GM12864 (cell line): ENCODE results near the gene TP53I13.

ENCODE experiments used
- DNase-seq: peaks from one replicate; pipeline ENCODE4 v3.0.0-alpha.2; 2011; ENCODE audit warnings: low read depth
- H3K4me3 ChIP-seq: 2 replicates; pipeline ENCODE4 v1.5.1; 2011; ENCODE audit warnings: mild to moderate bottlenecking, low read depth, low read length, control low read depth
- TF ChIP-seq, protein P1 (sequence below): IDR thresholded peaks from 2 replicates; pipeline ENCODE4 v1.5.1; 2011; ENCODE audit warnings: low read depth, mild to moderate bottlenecking, moderate library complexity, low read length, control low read depth, inconsistent platforms; ENCODE audit errors: missing control alignments

The TP53I13 gene

DNA sequence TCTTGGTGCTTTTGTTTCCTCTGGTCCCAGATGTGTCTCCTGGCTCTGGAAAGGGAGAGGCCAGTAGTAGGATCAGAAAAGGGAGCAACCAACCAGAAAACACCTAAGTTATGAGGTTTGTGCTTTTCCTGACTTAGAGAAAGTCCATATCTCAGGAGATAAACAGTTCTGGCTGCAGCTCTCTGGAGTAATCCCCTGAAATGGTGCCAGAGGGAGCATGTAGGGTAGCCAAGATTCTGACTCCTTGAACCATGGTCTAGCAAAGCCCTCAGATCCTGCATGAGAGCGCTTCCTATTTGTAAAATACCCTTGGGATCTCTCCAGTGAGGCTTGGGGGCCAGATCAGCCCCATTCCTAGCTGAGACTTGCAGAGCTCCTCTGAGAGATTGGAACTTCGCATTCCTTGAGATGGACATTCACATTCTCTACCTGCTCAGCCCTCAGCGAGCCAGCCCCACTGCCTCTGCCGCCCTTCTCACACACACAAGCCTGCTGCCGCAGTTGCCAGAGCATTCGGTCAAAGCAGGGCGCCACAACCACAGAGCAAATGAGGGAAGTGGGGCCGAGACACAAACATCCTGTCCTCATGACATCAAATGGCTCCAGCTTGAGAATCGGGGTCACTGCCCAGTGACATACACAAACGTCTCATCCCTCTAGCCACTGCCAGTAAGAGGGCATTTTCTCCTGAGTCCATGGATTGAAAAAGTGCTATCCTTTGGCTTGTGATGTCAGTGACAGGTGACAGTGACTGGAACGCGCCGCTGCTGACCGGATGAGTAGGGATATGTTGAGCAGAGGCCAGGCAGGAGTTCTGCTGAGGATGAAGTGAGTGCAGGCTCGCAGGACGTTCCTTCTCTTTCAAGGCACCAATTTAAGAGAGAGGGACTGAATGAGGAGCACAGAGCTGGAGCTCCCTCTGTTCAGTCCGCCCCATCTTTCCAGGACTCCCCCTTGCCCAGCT lies 6.7 kb upstream of the TP53I13 start:
- DNase-seq, result no peak
- TF ChIP-seq, protein P1, sequence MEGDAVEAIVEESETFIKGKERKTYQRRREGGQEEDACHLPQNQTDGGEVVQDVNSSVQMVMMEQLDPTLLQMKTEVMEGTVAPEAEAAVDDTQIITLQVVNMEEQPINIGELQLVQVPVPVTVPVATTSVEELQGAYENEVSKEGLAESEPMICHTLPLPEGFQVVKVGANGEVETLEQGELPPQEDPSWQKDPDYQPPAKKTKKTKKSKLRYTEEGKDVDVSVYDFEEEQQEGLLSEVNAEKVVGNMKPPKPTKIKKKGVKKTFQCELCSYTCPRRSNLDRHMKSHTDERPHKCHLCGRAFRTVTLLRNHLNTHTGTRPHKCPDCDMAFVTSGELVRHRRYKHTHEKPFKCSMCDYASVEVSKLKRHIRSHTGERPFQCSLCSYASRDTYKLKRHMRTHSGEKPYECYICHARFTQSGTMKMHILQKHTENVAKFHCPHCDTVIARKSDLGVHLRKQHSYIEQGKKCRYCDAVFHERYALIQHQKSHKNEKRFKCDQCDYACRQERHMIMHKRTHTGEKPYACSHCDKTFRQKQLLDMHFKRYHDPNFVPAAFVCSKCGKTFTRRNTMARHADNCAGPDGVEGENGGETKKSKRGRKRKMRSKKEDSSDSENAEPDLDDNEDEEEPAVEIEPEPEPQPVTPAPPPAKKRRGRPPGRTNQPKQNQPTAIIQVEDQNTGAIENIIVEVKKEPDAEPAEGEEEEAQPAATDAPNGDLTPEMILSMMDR, result no peak
- H3K4me3 ChIP-seq, result no peak overlapping the region

DNA sequence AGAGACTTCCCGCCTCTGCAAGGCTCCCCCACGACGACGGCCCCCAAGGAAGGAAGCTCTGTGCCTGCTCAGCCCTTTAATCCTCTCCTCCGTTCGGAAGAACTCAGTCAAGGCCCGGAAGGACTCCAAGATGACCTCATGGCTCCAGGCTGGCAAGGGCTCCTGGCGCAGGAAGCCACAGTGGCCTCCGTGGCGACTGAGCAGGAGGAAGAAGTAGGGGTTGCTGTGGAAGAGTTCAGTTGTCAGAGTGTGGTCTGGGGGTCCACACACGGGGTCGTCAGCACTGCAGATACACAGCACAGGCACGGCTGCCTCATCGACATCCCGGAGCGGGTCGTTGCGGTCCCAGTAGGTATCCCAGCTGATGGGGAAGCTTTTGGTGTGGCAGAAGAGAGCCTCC lies 5.9 kb upstream of the TP53I13 start:
- TF ChIP-seq, protein P1, result no peak
- no peak overlapping the region for H3K4me3 ChIP-seq
- no peak for DNase-seq

DNA sequence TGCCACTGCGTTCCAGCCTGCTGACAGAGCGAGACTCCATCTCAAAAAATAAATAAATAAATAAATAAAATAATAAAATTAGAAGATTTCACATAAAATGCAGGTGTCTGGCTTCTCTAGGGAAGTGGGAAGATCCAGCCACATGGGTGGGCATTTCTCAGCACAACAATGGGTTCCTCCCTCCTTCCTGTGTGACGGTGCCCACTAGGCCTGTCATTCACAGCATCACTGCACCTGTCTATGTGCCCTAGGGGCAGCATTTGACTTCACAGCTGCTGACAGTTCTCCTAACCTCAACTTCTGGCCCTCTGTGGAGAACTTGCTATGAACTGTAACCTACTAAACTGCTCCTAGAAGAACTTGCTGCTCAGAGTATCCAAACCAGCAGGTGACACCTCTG lies 4.7 kb upstream of the TP53I13 start:
- DNase-seq, result no peak
- TF ChIP-seq, protein P1, result no peak
- H3K4me3 ChIP-seq, result no peak overlapping the region

DNA sequence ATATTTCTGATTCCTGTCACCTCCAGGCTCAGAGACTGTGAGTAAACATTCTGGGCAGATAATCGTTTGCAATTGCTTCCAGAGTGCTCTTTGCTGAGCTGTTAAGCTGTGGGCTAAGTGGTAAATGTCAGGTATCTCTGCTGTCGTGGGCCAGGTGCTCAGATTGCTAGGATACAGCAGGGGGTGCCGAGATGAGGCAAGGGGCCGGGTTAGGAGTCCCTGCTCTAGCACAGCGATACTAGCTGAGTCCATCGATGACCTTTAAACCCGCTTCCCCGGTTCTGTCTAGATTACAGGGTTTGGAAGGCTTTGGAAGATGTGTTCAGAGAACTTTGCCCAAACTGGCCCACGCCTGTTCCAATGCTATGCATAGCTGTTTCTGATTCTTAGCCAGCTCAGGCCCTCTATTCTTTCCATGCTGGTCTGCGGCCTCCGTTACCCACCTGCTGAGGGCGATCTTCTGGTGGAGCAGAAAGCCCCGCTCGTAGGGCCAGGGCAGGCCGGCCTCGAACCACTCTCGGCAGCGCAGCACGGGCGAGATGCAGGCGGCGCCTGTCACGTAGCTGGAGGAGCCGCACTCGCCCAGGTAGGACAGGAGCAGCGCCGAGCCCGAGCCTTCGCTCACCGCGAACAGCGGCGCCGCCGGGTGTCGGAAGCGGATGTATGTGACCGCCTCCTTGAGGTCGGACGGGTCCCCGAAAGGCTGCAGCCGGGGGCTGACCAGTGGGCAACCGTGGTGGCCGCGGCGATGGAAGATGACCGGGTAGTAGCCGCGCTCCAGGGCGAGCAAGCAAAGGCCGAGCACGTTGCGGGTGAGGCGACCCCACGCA lies 2.6 kb upstream of the TP53I13 start:
- TF ChIP-seq, protein P1, result peak; percentile 12
- peak overlapping the region; percentile 65 for H3K4me3 ChIP-seq
- DNase-seq, result no peak

DNA sequence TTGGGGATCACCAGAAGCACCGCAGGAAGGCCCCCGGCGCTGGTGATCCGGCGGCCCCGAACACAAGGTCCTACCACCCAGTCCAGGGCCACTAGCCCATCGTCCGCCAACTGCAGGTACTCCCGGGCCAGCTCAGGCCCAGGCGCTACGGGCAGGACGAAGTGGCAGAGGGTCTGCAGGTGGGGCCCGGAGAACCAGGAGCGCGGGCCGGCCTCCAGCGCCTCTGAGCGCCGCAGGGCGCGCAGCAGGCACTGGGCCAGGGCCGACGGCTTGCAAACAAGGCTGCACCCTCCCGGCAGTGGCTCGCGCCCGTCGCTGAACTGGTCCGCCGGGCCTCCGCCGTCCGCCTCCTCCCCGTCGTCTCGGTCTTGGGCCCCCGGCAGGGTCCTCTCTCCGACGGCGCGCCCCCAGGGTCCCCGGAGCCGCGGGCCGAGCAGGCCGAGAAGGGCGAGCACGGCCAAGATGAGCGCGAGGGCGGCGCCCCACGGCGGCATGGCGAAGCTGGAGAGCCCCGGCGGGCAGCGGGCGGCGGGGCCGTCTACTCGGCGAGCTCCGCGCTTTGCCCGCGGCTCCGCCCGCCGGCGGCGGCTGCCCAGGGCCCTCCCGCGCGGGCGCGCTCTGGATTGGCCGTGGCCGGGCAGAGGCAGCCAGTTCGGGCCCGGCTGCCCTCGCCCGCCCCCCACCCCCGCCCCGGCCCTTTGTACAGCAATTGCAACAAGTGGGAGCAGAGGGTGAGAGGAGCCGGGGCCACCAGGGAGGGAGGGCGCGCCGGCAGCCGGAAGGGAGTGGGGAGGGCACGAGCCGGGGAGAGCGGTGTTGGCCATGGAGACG lies 1.8 kb upstream of the TP53I13 start, which contains the start of gene ABHD15:
TSS of gene ABHD15 (minus strand) at position 565 of the 831 bp plus-strand sequence. CDS start at position 494, 71 bp downstream.
- H3K4me3 ChIP-seq, result peak within 1 kb of the TSS; percentile 65
- no peak for DNase-seq
- TF ChIP-seq, protein P1, result no peak

DNA sequence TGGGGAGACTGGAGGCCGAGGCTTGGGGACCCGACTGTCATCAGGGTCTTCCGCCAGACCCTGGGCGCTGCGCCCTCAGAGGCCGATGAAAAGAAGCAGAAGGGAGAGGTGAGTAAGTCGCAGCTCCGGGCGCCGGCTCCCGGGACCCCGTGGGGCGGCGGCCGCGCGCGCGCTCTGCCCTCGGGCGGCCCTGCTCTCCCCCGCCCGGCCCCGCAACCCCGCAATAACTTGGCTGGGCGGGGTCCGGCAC lies 1.3 kb upstream of the TP53I13 start:
- TF ChIP-seq, protein P1, result no peak
- no peak for DNase-seq
- H3K4me3 ChIP-seq, result peak overlapping the region; percentile 65
